ENCODE measurements around the gene SLC12A9.
A peak's percentile ranks its signal among the peaks of the same experiment; 100 is the strongest.
"Not testable (repeated sequence)": the region's sequence is repeated elsewhere in the genome, so short reads cannot be mapped to it uniquely, and the experiment has no call there.

SLC12A9 gene

DNA sequence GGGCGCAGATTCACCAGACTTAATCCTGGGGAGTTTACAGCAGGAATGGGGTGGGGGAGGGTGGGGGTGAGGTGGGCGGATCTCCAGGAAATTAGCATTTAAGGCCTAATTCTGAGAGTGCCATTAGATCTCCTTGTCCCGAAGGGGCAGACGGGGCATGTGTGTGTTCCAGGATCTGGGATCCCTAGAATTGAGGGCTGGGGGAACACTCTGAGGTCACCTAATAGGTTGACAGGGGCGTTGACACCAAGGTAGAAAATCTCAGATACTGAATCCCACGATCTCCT is 15.8 kb upstream of the SLC12A9 start:
- TF ChIP-seq, protein P1, sequence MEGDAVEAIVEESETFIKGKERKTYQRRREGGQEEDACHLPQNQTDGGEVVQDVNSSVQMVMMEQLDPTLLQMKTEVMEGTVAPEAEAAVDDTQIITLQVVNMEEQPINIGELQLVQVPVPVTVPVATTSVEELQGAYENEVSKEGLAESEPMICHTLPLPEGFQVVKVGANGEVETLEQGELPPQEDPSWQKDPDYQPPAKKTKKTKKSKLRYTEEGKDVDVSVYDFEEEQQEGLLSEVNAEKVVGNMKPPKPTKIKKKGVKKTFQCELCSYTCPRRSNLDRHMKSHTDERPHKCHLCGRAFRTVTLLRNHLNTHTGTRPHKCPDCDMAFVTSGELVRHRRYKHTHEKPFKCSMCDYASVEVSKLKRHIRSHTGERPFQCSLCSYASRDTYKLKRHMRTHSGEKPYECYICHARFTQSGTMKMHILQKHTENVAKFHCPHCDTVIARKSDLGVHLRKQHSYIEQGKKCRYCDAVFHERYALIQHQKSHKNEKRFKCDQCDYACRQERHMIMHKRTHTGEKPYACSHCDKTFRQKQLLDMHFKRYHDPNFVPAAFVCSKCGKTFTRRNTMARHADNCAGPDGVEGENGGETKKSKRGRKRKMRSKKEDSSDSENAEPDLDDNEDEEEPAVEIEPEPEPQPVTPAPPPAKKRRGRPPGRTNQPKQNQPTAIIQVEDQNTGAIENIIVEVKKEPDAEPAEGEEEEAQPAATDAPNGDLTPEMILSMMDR (conservative IDR thresholded peaks at IDR 0.05; ENCODE audit: low read length): no peak
- DNase-seq (ENCODE audit: low read depth): no peak
- peak overlapping the region; percentile 58; the same call in 1 of the 2 replicates for H3K4me3 ChIP-seq (ENCODE audit: low read length)

DNA sequence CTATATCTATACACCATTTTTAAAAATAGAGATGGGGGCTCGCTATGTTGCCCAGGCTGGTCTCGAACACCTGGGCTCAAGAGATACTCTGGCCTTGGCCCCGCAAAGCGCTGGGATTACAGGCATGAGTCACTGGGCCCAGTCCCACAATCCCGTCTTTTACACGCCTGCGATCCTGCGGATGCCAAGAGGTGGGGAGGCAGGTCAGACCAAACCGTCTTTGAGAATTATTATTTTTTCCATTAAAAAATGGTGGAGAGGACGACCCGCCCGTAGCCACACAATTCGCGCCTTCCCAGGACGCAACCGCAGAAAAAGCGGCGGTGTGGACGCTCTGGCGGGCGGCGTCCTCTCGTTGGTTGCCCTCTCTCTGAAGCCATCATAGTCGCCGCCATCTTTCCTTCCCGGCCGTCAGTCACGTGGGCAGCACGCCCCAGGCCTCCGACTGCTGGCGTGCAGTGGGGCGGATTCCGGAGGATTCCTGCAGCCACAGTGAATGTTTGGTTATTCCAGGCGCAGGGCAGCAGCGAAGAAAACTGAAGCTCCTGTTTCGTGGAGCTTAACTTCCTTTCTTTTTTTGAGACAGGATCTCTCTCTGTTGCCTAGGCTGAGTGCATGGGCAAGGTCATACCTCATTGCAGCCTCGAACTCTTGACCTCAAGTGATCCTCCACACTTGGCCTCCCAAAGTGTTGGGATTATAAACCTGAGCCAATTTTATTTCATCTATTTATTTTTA is 15.2 kb upstream of the SLC12A9 start:
- peak overlapping the region; percentile 58 for H3K4me3 ChIP-seq (ENCODE audit: low read length)
- TF ChIP-seq, protein P1 (conservative IDR thresholded peaks at IDR 0.05; ENCODE audit: low read length): no peak
- peak; percentile 90 for DNase-seq (ENCODE audit: low read depth)

DNA sequence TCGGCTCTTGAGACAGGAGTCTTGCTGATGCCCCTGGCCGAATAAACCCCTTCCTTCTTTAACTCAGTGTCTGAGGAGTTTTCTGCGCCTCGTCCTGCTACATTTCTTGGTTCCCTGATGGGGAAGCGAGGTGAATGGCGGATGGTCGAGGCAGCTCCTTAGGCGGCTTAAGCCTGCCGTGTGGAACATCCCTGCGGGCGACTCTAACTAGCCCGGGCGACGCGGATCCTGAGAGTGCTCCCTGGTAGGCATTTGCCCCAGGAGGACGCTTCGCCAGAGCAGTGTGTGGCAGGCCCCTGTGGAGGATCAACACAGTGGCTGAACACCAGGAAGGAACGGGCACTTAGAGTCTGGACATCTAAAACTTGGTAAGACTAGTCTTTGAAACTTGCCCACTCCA is 13.2 kb upstream of the SLC12A9 start:
- TF ChIP-seq, protein P1 (conservative IDR thresholded peaks at IDR 0.05; ENCODE audit: low read length): no peak
- no peak overlapping the region for H3K4me3 ChIP-seq (ENCODE audit: low read length)
- no peak for DNase-seq (ENCODE audit: low read depth)

DNA sequence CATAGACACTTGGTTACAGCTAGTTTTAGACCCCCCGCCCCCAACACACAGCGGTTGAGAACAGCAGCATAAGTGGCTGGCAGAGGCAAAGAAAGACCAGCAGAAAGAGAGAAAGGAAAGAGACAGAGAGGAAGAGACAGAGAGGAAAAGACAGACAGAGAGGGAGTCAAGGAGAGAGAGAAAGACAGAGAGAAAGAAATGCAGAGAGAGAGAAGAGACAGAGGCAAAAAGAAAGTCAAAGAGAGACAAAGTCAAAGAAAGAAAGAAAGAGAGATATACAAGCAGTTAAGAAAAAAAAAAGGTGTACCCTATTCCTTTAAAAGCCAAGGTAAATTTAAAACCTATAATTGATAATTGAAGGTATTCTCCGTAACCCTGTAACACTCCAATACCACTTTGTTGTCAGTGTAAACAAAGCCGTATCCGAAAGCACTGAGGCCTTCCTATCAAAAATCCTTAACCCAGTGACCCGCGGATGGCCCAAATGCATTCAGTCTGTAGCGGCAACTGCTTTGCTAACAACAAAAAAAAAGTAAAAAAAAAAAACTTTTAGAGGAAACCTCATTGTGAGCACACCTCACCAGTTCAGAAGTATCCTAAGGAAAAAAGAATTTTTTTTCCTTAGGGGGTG is 11.9 kb upstream of the SLC12A9 start:
- H3K4me3 ChIP-seq (ENCODE audit: low read length): no peak overlapping the region
- TF ChIP-seq, protein P1 (conservative IDR thresholded peaks at IDR 0.05; ENCODE audit: low read length): no peak
- DNase-seq (ENCODE audit: low read depth): no peak

DNA sequence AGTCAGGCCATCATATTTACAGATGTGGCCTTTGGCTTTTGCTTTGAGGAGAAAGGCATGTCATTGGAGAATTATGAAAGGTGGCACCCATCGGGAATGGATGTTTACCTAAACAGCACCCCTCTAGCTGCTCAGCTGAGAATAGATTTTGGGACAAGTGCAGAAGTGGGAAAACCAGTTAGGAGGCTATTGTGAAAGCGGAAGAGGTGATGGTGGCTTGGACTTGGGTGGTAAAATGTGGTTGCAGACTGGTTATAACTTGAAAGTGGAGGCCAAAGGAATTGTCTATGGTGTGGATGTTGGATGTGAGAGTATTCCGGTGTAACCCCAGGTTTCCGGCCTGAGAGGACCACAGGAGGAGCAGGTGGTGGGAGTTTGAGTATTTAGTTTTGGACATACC is 5.2 kb upstream of the SLC12A9 start:
- TF ChIP-seq, protein P1 (conservative IDR thresholded peaks at IDR 0.05; ENCODE audit: low read length): no peak
- no peak for DNase-seq (ENCODE audit: low read depth)

DNA sequence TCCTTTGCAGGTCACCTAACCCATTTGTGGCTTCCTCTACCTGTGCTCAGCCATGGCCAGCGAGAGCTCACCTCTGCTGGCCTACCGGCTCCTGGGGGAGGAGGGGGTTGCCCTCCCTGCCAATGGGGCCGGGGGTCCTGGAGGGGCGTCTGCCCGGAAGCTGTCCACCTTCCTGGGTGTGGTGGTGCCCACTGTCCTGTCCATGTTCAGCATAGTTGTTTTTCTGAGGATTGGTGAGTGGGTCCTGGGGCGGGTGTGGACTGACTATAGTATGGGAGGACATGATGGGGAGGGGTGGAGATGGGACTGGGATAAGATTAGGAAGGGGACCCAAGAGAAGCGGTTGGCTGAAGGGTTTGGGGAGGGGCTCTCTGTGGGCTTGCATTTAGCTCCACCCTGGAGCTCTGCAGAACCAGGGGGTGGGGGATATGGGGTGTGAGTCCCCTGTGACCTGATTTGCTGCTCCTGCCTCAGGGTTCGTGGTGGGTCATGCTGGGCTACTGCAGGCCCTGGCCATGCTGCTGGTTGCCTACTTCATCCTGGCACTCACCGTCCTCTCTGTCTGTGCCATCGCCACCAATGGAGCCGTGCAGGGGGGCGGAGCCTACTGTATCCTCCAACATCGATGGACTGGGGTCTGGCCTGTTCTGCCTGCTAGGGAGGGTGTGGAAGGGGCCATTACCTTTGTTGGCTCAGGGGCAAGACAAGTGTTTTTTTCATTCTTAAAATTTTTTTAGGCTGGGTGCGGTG is 1.8 kb downstream of the SLC12A9 start:
- H3K4me3 ChIP-seq (ENCODE audit: low read length): no peak overlapping the region
- no peak for DNase-seq (ENCODE audit: low read depth)
- TF ChIP-seq, protein P1 (conservative IDR thresholded peaks at IDR 0.05; ENCODE audit: low read length): no peak

More for the DNA sequence above, 5.2 kb upstream of the SLC12A9 start:
- no peak overlapping the region for H3K4me3 ChIP-seq (ENCODE audit: low read length)

DNA sequence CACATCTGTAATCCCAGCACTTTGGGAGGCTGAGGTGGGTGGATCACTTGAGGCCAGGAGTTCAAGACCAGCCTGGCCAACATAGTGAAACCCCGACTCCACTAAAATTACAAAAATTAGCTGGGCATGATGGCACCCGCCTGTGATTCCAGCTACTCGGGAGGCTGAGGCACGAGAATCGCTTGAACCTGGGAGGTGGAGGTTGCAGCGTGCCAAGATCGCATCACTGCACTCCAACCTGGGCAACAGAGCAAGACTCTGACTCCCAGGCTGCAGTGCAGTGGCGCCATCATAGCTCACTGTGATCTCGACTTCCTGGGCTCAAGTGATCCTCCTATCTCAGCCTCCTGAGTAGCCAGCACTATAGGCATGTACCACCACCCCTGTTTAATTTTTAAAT is 2.4 kb downstream of the SLC12A9 start:
- DNase-seq (ENCODE audit: low read depth); H3K4me3 ChIP-seq (ENCODE audit: low read length): not testable (repeated sequence)
